ENCODE measurements around the gene PLA2G4F.

The PLA2G4F gene, protein sequence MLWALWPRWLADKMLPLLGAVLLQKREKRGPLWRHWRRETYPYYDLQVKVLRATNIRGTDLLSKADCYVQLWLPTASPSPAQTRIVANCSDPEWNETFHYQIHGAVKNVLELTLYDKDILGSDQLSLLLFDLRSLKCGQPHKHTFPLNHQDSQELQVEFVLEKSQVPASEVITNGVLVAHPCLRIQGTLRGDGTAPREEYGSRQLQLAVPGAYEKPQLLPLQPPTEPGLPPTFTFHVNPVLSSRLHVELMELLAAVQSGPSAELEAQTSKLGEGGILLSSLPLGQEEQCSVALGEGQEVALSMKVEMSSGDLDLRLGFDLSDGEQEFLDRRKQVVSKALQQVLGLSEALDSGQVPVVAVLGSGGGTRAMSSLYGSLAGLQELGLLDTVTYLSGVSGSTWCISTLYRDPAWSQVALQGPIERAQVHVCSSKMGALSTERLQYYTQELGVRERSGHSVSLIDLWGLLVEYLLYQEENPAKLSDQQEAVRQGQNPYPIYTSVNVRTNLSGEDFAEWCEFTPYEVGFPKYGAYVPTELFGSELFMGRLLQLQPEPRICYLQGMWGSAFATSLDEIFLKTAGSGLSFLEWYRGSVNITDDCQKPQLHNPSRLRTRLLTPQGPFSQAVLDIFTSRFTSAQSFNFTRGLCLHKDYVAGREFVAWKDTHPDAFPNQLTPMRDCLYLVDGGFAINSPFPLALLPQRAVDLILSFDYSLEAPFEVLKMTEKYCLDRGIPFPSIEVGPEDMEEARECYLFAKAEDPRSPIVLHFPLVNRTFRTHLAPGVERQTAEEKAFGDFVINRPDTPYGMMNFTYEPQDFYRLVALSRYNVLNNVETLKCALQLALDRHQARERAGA

DNA sequence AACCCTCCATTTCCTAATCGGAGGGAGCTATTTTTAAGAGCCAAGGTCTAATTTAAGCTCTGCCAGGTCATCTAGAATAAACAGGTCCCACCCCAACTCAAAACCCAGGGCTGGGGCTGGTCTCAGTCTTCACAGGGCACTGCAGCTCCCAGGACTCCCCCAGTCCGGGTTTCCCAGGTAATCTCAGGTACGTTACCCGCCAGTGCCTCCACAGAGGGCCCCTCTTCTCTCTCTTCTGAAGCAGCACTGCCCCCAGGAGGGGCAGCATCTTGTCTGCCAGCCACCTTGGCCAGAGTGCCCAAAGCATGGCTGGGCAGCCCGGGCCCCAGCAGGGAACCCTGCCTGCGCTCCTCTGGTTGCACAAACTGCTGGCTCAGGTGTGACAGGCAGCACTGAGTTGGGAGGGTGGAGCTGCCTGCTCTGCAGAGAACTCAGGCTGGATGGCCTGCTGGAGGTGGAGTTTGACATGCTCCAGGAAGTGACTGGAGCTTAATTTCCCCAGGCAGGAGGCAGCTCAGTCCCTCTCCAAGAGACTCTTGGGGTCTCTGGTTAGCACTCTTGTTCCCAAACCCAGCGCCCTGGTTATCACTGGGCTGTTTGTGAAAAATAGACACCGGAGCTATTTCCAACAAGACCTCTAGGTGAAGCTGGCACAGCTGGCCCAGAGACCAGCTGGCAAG, at the start of gene PLA2G4F:
Gene PLA2G4F (minus strand): TSS at position 394 of the 680 bp plus-strand sequence. CDS start 87 bp downstream, at position 307.
- Histone ChIP-seq H3K9ac (ENCODE audit: low read depth, low read length) (no peak within 1 kb of the TSS), H3K36me3 (ENCODE audit: insufficient read depth, low read depth, low read length) (peaks cover 31% of the 10 kb centered on the region), H3K4me1 (ENCODE audit: insufficient read depth, low read length) (no peaks in the 10 kb centered on the region), H3K27ac (ENCODE audit: low read length) (no peak within 1 kb of the TSS), H3K27me3 (ENCODE audit: insufficient read depth, low read length) (no peaks in the 10 kb centered on the region), H3K9me3 (ENCODE audit: insufficient read depth, low read depth, low read length) (no peaks in the 10 kb centered on the region), H3K4me3 (ENCODE audit: low read length) (no peak within 1 kb of the TSS)

DNA sequence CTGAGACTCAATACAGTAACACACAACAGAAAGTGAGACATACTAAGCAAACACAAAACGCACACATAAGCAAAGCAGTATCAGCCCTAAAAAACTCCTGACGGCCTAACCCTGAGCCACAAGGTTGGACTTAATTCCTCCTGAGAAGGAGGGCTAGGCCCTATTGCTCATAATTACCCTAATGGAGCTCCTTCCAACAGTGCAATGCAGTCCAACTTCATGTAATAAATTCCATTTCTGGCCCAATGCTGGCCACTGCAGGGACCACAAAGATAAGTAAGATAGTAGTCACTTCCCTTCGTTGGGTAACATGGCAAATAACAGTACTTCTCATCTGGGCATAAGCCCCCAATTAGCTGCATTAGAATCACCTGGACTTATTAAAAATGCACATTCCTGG, 47.5 kb upstream of the PLA2G4F start:
- H3K9ac ChIP-seq (ENCODE audit: low read depth, low read length), result no peak overlapping the region
- no peaks in the 10 kb centered on the region for H3K27me3 ChIP-seq (ENCODE audit: insufficient read depth, low read length)
- no peaks in the 10 kb centered on the region for H3K36me3 ChIP-seq (ENCODE audit: insufficient read depth, low read depth, low read length)
- no peak overlapping the region for H3K4me3 ChIP-seq (ENCODE audit: low read length)
- no peak overlapping the region for H3K27ac ChIP-seq (ENCODE audit: low read length)
- no peaks in the 10 kb centered on the region for H3K9me3 ChIP-seq (ENCODE audit: insufficient read depth, low read depth, low read length)
- H3K4me1 ChIP-seq (ENCODE audit: insufficient read depth, low read length), result peaks cover 3% of the 10 kb centered on the region; the same call in 1 of the 2 replicates

DNA sequence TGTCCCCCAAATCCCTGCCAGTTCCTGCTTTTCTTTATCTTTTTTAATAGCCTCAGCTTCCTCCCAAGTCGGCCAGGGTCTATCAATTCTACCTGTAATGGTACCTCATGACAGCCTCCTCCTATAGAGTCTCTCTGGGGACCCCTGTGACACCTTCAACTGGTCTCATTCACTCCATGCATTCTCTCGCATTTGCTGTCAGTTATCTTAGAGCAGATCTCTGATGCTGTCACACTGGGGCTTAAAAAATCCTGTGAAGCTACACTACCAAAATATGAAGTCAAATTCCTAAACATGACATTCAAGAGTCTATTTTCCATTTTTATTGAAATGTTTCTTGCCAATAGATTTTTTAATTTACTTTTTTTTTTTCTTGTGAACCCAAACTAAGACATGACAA, 46.2 kb upstream of the PLA2G4F start:
- H3K27me3 ChIP-seq (ENCODE audit: insufficient read depth, low read length), result no peaks in the 10 kb centered on the region
- H3K36me3 ChIP-seq (ENCODE audit: insufficient read depth, low read depth, low read length), result peaks cover 6% of the 10 kb centered on the region
- H3K9me3 ChIP-seq (ENCODE audit: insufficient read depth, low read depth, low read length), result no peaks in the 10 kb centered on the region
- H3K4me1 ChIP-seq (ENCODE audit: insufficient read depth, low read length), result peaks cover 3% of the 10 kb centered on the region; the same call in 1 of the 2 replicates
- H3K9ac ChIP-seq (ENCODE audit: low read depth, low read length), result no peak overlapping the region
- no peak overlapping the region for H3K4me3 ChIP-seq (ENCODE audit: low read length)
- H3K27ac ChIP-seq (ENCODE audit: low read length), result no peak overlapping the region

DNA sequence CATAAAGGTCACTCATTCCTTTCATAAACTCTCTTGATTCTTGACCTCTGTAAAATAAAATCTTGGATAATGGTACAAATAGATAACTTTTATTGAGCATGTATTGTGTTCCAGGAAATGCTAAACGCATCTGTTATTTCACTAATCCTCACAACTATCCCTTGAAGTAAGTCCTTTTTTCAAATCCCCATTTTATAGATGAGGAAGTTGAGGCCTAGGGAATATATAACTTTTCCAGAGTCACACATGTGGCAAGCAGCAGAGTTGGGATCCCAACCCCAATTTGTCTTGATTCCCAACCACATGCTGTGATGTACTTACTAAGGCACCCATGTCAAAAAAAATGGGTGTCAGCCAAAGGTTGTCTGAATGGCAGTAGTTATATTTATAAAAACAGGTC, 45.4 kb upstream of the PLA2G4F start:
- Histone ChIP-seq H3K9me3 (ENCODE audit: insufficient read depth, low read depth, low read length) (no peaks in the 10 kb centered on the region), H3K4me1 (ENCODE audit: insufficient read depth, low read length) (peaks cover under 1% of the 10 kb centered on the region; the same call in 1 of the 2 replicates), H3K27ac (ENCODE audit: low read length) (no peak overlapping the region), H3K4me3 (ENCODE audit: low read length) (no peak overlapping the region), H3K27me3 (ENCODE audit: insufficient read depth, low read length) (no peaks in the 10 kb centered on the region), H3K9ac (ENCODE audit: low read depth, low read length) (no peak overlapping the region), H3K36me3 (ENCODE audit: insufficient read depth, low read depth, low read length) (peaks cover 10% of the 10 kb centered on the region)

DNA sequence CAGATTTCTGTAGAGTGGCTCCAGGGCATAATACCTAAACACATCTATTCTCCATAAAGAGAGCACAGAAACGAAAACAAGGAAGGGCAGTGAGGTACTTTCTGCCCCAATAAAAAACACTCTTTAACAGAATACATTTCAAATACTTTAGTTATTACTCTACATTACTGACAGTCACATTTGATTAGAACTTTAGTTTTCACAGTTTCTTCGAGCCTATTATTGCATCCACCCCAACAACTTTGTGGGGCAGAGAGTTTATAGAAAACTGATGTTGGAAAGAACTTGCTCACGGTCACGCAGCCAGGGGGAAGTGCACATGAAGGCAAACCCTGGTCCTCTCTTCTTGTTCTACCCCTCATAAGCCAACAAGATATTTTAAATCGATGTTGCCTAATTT, 42.7 kb upstream of the PLA2G4F start:
- H3K27ac ChIP-seq (ENCODE audit: low read length), result no peak overlapping the region
- no peaks in the 10 kb centered on the region for H3K27me3 ChIP-seq (ENCODE audit: insufficient read depth, low read length)
- H3K4me1 ChIP-seq (ENCODE audit: insufficient read depth, low read length), result no peaks in the 10 kb centered on the region
- no peaks in the 10 kb centered on the region for H3K9me3 ChIP-seq (ENCODE audit: insufficient read depth, low read depth, low read length)
- no peak overlapping the region for H3K4me3 ChIP-seq (ENCODE audit: low read length)
- peaks cover 10% of the 10 kb centered on the region for H3K36me3 ChIP-seq (ENCODE audit: insufficient read depth, low read depth, low read length)
- no peak overlapping the region for H3K9ac ChIP-seq (ENCODE audit: low read depth, low read length)

DNA sequence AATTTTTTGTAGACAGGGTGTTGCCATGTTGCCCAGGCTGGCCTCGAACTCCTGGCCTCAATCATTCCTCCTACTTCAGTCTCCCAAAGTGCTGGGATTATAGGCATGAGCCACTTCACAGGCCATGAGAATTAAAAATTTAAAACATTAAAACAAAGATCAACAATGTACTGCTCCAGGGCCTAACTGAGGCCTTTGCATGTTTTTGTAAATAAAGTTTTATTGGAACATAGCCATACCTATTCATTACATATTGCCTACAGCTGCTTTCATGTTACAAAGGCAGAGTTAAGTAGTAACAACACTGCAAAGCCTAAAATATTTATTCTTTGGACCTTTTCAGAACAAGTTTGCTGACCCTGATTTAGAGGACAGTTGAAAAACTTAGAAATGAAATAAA, 42.1 kb upstream of the PLA2G4F start:
- Histone ChIP-seq H3K4me3 (ENCODE audit: low read length) (no peak overlapping the region), H3K27me3 (ENCODE audit: insufficient read depth, low read length) (no peaks in the 10 kb centered on the region), H3K9me3 (ENCODE audit: insufficient read depth, low read depth, low read length) (no peaks in the 10 kb centered on the region), H3K4me1 (ENCODE audit: insufficient read depth, low read length) (no peaks in the 10 kb centered on the region), H3K27ac (ENCODE audit: low read length) (no peak overlapping the region), H3K36me3 (ENCODE audit: insufficient read depth, low read depth, low read length) (peaks cover 10% of the 10 kb centered on the region), H3K9ac (ENCODE audit: low read depth, low read length) (no peak overlapping the region)

DNA sequence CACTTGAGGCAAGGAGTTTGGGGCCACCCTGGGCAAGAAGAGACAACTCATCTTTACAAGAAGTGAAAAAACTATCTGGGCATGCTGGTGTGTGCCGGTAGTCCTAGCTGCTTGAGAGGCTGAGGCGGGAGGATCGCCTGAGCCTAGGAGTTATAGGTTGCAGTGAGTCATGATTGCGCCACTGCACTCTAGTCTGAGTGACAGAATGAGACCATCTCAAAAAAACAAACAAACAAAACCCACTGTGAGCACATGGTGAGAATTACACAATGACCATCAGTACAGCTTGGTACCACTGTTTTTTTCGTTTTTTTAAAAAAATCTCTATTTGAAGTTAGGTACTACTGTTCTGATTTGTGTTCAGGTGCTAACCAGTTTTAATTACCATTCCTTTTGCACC, 38.1 kb upstream of the PLA2G4F start:
- Histone ChIP-seq H3K4me1 (ENCODE audit: insufficient read depth, low read length) (no peaks in the 10 kb centered on the region), H3K9ac (ENCODE audit: low read depth, low read length) (no peak overlapping the region), H3K27ac (ENCODE audit: low read length) (no peak overlapping the region), H3K4me3 (ENCODE audit: low read length) (no peak overlapping the region), H3K27me3 (ENCODE audit: insufficient read depth, low read length) (no peaks in the 10 kb centered on the region), H3K36me3 (ENCODE audit: insufficient read depth, low read depth, low read length) (peaks cover 28% of the 10 kb centered on the region), H3K9me3 (ENCODE audit: insufficient read depth, low read depth, low read length) (no peaks in the 10 kb centered on the region)

DNA sequence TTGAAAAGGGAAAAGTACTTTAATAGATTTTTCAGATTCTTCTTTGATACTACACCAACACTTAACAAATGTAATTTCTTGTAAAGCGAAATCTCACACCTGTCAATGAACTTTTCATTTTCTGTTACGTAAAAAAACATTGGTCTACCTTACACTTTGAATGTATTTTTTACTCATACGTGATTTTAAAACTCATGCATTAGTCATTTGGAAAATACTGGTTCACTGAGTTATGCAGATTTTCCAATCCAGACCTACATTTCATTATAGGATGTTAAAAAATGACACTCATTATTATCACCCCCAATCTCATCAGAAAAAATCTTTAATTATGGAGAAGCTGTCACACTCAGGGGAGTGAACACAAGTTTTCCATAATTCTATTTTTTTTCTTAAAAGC, 36.9 kb upstream of the PLA2G4F start:
- H3K4me1 ChIP-seq (ENCODE audit: insufficient read depth, low read length), result no peaks in the 10 kb centered on the region
- no peak overlapping the region for H3K9ac ChIP-seq (ENCODE audit: low read depth, low read length)
- no peak overlapping the region for H3K4me3 ChIP-seq (ENCODE audit: low read length)
- peaks cover 32% of the 10 kb centered on the region for H3K36me3 ChIP-seq (ENCODE audit: insufficient read depth, low read depth, low read length)
- H3K27me3 ChIP-seq (ENCODE audit: insufficient read depth, low read length), result no peaks in the 10 kb centered on the region
- no peaks in the 10 kb centered on the region for H3K9me3 ChIP-seq (ENCODE audit: insufficient read depth, low read depth, low read length)
- H3K27ac ChIP-seq (ENCODE audit: low read length), result no peak overlapping the region

DNA sequence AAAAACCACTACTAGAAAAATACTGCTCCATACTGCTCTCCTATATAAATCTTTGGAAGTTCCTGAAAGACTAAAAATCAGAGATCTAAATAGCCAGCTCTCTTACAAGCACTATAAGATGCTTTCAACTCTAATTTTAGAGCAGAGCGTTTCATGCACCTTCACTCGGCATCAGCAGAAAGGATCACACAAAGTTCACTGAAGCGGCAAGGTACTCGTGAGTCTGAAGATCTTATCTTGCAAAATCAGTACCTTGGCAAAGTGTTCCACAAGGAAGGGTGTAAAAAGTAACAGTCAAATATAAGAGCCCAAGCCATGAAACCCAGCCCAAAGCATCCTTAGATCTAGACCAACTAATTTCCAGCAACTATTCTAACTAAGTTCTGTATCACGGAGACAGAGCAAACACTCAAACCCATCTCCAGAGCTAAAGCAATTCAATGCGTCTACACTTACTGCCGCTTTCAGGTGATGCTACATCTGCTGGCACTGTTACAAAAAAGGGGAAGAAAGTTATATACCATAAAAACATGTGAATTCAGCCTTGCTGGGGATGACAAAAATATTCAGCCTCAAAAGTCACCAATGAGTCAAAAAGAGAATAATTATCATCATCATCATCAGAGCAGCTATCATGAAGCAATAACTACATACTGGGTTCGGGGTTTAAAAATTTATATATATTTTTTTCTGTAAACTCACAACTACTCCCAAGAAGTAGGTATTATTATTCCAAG, 35.3 kb upstream of the PLA2G4F start:
- Histone ChIP-seq H3K4me3 (ENCODE audit: low read length) (no peak overlapping the region), H3K9me3 (ENCODE audit: insufficient read depth, low read depth, low read length) (no peaks in the 10 kb centered on the region), H3K9ac (ENCODE audit: low read depth, low read length) (no peak overlapping the region), H3K36me3 (ENCODE audit: insufficient read depth, low read depth, low read length) (peaks cover 38% of the 10 kb centered on the region), H3K27ac (ENCODE audit: low read length) (no peak overlapping the region), H3K4me1 (ENCODE audit: insufficient read depth, low read length) (no peaks in the 10 kb centered on the region), H3K27me3 (ENCODE audit: insufficient read depth, low read length) (no peaks in the 10 kb centered on the region)

DNA sequence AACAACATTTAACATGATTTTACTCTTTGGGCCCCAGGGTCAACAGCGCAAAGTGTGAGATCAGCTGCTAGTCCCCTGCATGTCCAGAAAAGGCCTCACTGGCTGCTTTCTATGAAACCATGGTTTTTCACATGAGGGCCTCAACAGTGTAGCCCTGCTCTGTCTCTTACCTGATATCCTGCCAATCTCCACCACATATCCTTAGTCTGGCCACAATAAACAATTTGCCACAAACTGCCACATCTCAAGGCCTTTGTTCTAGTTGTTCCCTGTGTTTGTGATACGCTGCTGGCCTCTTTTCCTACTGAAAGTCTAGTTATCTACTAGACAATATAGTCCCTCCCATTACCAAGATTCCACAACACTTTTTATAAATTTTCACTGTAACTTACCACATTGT, 33.9 kb upstream of the PLA2G4F start:
- peaks cover 52% of the 10 kb centered on the region for H3K36me3 ChIP-seq (ENCODE audit: insufficient read depth, low read depth, low read length)

DNA sequence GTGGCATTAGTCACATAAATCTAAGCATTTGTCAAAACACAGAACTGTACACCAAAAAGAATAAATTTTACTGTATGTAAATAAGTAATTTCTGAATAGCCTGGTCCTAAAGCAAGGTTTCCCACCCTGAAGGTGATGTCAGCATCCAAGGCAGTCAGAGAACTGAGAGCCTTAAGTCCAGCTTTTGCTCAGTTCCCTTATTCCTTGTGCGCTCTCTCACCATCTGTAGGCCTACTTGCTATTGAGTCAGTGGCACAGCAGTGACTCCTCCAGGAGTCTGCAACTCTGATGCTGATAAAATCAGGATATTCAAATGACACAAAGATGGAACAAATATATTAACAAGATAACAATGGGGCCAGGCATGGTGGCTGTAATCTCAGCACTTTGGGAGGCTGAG, 29.4 kb upstream of the PLA2G4F start:
- Histone ChIP-seq H3K27me3 (ENCODE audit: insufficient read depth, low read length) (no peaks in the 10 kb centered on the region), H3K4me1 (ENCODE audit: insufficient read depth, low read length) (no peaks in the 10 kb centered on the region), H3K9ac (ENCODE audit: low read depth, low read length) (no peak overlapping the region), H3K4me3 (ENCODE audit: low read length) (no peak overlapping the region), H3K9me3 (ENCODE audit: insufficient read depth, low read depth, low read length) (no peaks in the 10 kb centered on the region), H3K27ac (ENCODE audit: low read length) (no peak overlapping the region), H3K36me3 (ENCODE audit: insufficient read depth, low read depth, low read length) (peaks cover 82% of the 10 kb centered on the region)

More for the DNA sequence above, 33.9 kb upstream of the PLA2G4F start:
- no peaks in the 10 kb centered on the region for H3K9me3 ChIP-seq (ENCODE audit: insufficient read depth, low read depth, low read length)
- H3K27ac ChIP-seq (ENCODE audit: low read length), result no peak overlapping the region
- no peaks in the 10 kb centered on the region for H3K27me3 ChIP-seq (ENCODE audit: insufficient read depth, low read length)
- H3K9ac ChIP-seq (ENCODE audit: low read depth, low read length), result no peak overlapping the region
- no peak overlapping the region for H3K4me3 ChIP-seq (ENCODE audit: low read length)
- no peaks in the 10 kb centered on the region for H3K4me1 ChIP-seq (ENCODE audit: insufficient read depth, low read length)

Data from iPS-20b (cell line).